Dedifferentiated amniotic fluid mesenchymal stem cell (primary cell): ENCODE data around the gene SMIM38.

Experiments used
- DNase-seq: peaks from one replicate; pipeline ENCODE4 v3.0.0-alpha.2; 2016; ENCODE audit errors: extremely low spot score

Gene SMIM38

GRCh38 chr11:69155302-69156234, at the start of gene SMIM38:
TSS of gene SMIM38 (plus strand) at chr11:69155935. CDS start at chr11:69157847, 1,912 bp downstream.
- no peak for DNase-seq

- no peak for DNase-seq
Measured at GRCh38 chr11:69106031-69106811, 49.5 kb upstream of the SMIM38 start.

- DNase-seq = no peak
Measured at GRCh38 chr11:69107413-69107812, 48.3 kb upstream of the SMIM38 start.

GRCh38 chr11:69108030-69108429, 47.7 kb upstream of the SMIM38 start:
- DNase-seq = no peak

GRCh38 chr11:69108559-69108958, 47.2 kb upstream of the SMIM38 start:
- no peak for DNase-seq

GRCh38 chr11:69109101-69109500, 46.6 kb upstream of the SMIM38 start:
- no peak for DNase-seq

GRCh38 chr11:69110451-69110850, 45.3 kb upstream of the SMIM38 start:
- DNase-seq = no peak

- no peak for DNase-seq
Measured at GRCh38 chr11:69111624-69112542, 43.9 kb upstream of the SMIM38 start.

GRCh38 chr11:69113226-69113625, 42.5 kb upstream of the SMIM38 start:
- DNase-seq = no peak

- DNase-seq = no peak
Measured at GRCh38 chr11:69113646-69114340, 41.9 kb upstream of the SMIM38 start.

GRCh38 chr11:69114362-69114761, 41.4 kb upstream of the SMIM38 start:
- no peak for DNase-seq

GRCh38 chr11:69114811-69115523, 40.8 kb upstream of the SMIM38 start:
- DNase-seq = no peak

- no peak for DNase-seq
Measured at GRCh38 chr11:69115586-69116560, 39.9 kb upstream of the SMIM38 start.

- DNase-seq = no peak
Measured at GRCh38 chr11:69116671-69117070, 39.1 kb upstream of the SMIM38 start.

GRCh38 chr11:69119190-69119589, 36.5 kb upstream of the SMIM38 start:
- no peak for DNase-seq

GRCh38 chr11:69120096-69120875, 35.4 kb upstream of the SMIM38 start:
- DNase-seq = no peak

- no peak for DNase-seq
Measured at GRCh38 chr11:69121021-69121420, 34.7 kb upstream of the SMIM38 start.

- no peak for DNase-seq
Measured at GRCh38 chr11:69121621-69122325, 34.0 kb upstream of the SMIM38 start.
